Stimulated activated naive B cell treated with anti-CD40 and anti-IgM and Interleukin-4, amounts not matched to agents 10 μg/mL and 1 μg/mL and 100 μg/mL, for 72 hours (primary cell): Measurements from ENCODE around the gene COBL.

Source experiments
- ATAC-seq, 2 donors: fragments of 150-1000 bp; cut with Tn5 transposase; replicated peaks; 2 replicates each; pipeline ENCODE4 v1.10.0; 2021; ENCODE audit warnings: moderate library complexity in 1 of 2
- DNase-seq: peaks from one replicate; pipeline ENCODE4 v3.0.0; 2021
- H3K27ac Mint-ChIP-seq: one replicate; pipeline ENCODE4 v1.8.0; 2022; ENCODE audit warnings: mild to moderate bottlenecking, mixed read lengths
- H3K27me3 Mint-ChIP-seq, 2 donors: one replicate each; pipeline ENCODE4 v1.8.0; 2022; ENCODE audit warnings: mixed read lengths in 2 of 2
- H3K36me3 Mint-ChIP-seq, 2 donors: one replicate each; pipeline ENCODE4 v1.8.0; 2022; ENCODE audit warnings: mixed read lengths in 2 of 2, mild to moderate bottlenecking in 1 of 2
- H3K4me1 Mint-ChIP-seq, 2 donors: one replicate each; pipeline ENCODE4 v1.8.0; 2022; ENCODE audit warnings: mixed read lengths in 2 of 2, mild to moderate bottlenecking in 1 of 2
- H3K4me3 Mint-ChIP-seq, 2 donors: one replicate each; pipeline ENCODE4 v1.8.0; 2022; ENCODE audit warnings: mild to moderate bottlenecking in 2 of 2, mixed read lengths in 2 of 2, moderate library complexity in 1 of 2
- H3K9me3 Mint-ChIP-seq, 2 donors: one replicate each; pipeline ENCODE4 v1.8.0; 2022; ENCODE audit warnings: mixed read lengths in 2 of 2, mild to moderate bottlenecking in 1 of 2

The COBL gene

GRCh38 chr7:51138123-51139085 lies 178.2 kb downstream of the COBL start:
- Mint-ChIP-seq H3K36me3 (no peaks in the 10 kb centered on the region), H3K4me1 (peaks cover 8 to 9% of the 10 kb centered on the region in 2 donors), H3K27me3 (peaks cover 0 to 5% of the 10 kb centered on the region in 2 donors), H3K9me3 (peaks cover 0 to 5% of the 10 kb centered on the region in 2 donors), H3K4me3 (no peak overlapping the region), H3K27ac (no peak overlapping the region)
- ATAC-seq (no peak), DNase-seq (no peak)

DNA sequence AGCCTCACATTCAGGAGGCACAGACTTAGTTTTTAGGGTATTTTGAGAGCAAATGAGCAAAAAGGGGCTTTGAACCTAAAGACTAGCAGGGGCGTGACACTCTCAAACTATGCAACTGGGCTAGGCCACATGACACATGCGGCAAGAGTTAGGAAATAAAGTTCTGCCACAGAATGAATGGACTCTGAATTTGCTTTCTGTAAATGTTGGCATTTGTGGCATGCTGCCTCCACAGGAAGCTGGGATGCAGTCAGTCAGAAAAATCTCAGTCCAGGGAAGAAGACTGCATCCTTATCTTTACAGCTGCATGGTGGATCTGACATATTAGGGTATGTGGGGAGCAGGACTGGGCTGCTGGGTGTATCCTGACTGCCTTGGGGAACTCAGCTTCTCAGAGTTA lies 181.0 kb downstream of the COBL start:
- DNase-seq (no peak), ATAC-seq (no peak)
- H3K4me1 Mint-ChIP-seq: peaks cover 5 to 6% of the 10 kb centered on the region in 2 donors
- H3K4me3 Mint-ChIP-seq: no peak overlapping the region
- no peak overlapping the region for H3K27ac Mint-ChIP-seq
- peaks cover 2 to 5% of the 10 kb centered on the region in 2 donors for H3K9me3 Mint-ChIP-seq
- no peaks in the 10 kb centered on the region for H3K36me3 Mint-ChIP-seq
- H3K27me3 Mint-ChIP-seq: no peaks in the 10 kb centered on the region

DNA sequence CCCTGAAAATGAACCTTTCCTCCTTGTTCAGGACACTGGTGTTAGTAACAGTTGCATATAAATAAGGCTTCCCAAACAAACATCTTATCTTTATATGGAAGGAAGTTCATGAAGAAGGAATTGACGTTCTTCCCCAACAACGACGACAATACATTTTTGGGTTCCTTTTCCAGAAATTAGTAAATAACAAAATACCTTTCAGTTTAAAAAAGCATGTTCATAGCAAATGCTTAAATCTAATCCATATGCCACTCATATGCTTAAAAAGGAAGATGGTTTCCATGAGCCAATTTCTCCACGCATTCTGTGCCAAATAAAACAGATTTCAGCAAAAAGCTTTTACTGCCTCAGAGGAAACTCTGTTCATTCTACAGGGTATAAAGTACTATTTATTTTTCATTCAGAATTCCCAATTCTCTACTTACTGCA lies 182.6 kb downstream of the COBL start:
- H3K27me3 Mint-ChIP-seq: no peaks in the 10 kb centered on the region
- H3K4me3 Mint-ChIP-seq: no peak overlapping the region
- peaks cover 2 to 5% of the 10 kb centered on the region in 2 donors for H3K9me3 Mint-ChIP-seq
- DNase-seq (no peak), ATAC-seq (no peak)
- H3K4me1 Mint-ChIP-seq: no peaks in the 10 kb centered on the region
- no peak overlapping the region for H3K27ac Mint-ChIP-seq
- H3K36me3 Mint-ChIP-seq: no peaks in the 10 kb centered on the region

GRCh38 chr7:51132661-51133060 lies 183.9 kb downstream of the COBL start:
- Mint-ChIP-seq H3K4me1 (no peaks in the 10 kb centered on the region), H3K9me3 (peaks cover 2 to 5% of the 10 kb centered on the region in 2 donors), H3K36me3 (no peaks in the 10 kb centered on the region), H3K27me3 (no peaks in the 10 kb centered on the region), H3K27ac (no peak overlapping the region), H3K4me3 (no peak overlapping the region)
- DNase-seq (no peak), ATAC-seq (no peak)

GRCh38 chr7:51129527-51130472 lies 186.8 kb downstream of the COBL start:
- no peak overlapping the region for H3K27ac Mint-ChIP-seq
- ATAC-seq (no peak), DNase-seq (no peak)
- H3K4me1 Mint-ChIP-seq: no peaks in the 10 kb centered on the region
- no peaks in the 10 kb centered on the region for H3K27me3 Mint-ChIP-seq
- H3K9me3 Mint-ChIP-seq: peaks cover 0 to 2% of the 10 kb centered on the region in 2 donors
- no peaks in the 10 kb centered on the region for H3K36me3 Mint-ChIP-seq
- H3K4me3 Mint-ChIP-seq: no peak overlapping the region

DNA sequence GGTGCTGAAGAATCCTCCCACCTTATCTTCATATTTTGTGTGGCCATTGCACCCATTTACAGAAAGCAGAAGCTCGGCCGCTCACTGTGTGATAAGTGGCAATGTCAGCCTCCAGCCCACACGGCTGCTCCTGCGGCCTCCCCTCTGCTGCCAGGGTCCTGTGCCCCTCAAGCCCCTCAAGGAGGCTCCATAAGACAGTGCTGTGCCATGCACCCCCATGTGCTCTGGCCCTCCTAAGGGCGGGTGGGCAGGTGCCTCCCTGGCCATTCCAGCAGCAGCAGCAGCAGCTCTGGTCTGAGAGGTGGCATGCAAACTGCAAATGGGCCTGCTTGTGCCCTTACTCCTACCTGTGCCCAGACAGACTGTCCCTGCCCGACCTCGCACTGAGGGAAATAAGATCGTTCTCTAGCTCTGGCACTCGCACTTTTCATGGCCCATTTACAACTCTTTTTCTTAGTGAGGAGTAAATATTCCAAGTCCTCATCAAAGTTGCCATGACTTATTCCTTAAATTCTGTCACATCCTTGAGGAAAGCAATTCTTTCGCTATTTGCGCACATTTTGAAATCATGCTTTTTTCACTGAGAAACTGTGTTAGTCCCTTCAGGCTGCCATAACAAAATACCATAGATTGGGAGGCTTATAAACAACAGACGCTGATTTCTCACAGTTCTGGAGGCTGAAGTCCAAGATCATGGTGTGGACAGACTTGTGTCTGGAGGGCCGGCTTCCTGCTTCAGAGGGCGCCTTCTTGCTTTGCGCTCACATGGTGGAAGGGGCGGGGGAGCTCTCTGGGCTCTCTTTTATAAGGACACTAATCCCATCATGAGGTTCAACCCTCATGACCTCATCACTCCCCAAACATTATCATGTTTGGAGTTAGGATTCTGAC lies 187.8 kb downstream of the COBL start:
- H3K27me3 Mint-ChIP-seq: no peaks in the 10 kb centered on the region
- no peak overlapping the region for H3K27ac Mint-ChIP-seq
- no peaks in the 10 kb centered on the region for H3K36me3 Mint-ChIP-seq
- H3K4me3 Mint-ChIP-seq: no peak overlapping the region
- peaks cover 0 to 2% of the 10 kb centered on the region in 2 donors for H3K9me3 Mint-ChIP-seq
- H3K4me1 Mint-ChIP-seq: no peaks in the 10 kb centered on the region
- no peak for DNase-seq
- ATAC-seq: no peak

- Mint-ChIP-seq H3K27ac (no peak overlapping the region), H3K36me3 (no peaks in the 10 kb centered on the region), H3K9me3 (no peaks in the 10 kb centered on the region), H3K4me3 (no peak overlapping the region), H3K4me1 (peaks cover 0 to under 1% of the 10 kb centered on the region in 2 donors), H3K27me3 (no peaks in the 10 kb centered on the region)
- DNase-seq: no peak
- ATAC-seq: no peak
Measured at GRCh38 chr7:51127618-51127904, 189.0 kb downstream of the COBL start.

GRCh38 chr7:51126813-51127617 lies 189.6 kb downstream of the COBL start:
- Mint-ChIP-seq H3K4me1 (peaks cover 2 to 6% of the 10 kb centered on the region in 2 donors), H3K27ac (no peak overlapping the region), H3K36me3 (no peaks in the 10 kb centered on the region), H3K4me3 (no peak overlapping the region), H3K27me3 (no peaks in the 10 kb centered on the region), H3K9me3 (no peaks in the 10 kb centered on the region)
- DNase-seq (no peak), ATAC-seq (no peak)

DNA sequence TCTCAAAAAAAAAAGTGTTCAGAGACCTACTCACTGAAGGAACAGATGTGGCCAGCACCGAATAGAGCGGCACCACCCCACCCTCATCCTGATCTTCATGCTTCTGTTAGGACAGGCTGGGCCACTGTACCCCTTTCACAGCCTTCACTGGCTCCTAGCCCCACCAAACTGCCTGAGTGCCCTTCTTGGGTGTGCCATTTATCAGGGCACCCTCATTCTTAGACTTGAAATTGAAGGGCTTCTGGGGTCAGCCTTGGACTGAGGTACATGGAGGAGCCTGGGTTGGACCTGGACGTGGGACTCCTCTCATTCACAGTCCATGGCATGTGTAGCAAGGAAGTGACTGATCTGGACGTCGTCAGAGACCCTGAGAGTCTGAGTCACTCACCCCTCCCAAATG lies 190.3 kb downstream of the COBL start:
- Mint-ChIP-seq H3K9me3 (no peaks in the 10 kb centered on the region), H3K27ac (no peak overlapping the region), H3K4me1 (peaks cover 2 to 13% of the 10 kb centered on the region in 2 donors), H3K27me3 (no peaks in the 10 kb centered on the region), H3K36me3 (no peaks in the 10 kb centered on the region), H3K4me3 (no peak overlapping the region)
- ATAC-seq (no peak), DNase-seq (no peak)

GRCh38 chr7:51124321-51124720 lies 192.3 kb downstream of the COBL start:
- Mint-ChIP-seq H3K4me3 (no peak overlapping the region), H3K9me3 (no peaks in the 10 kb centered on the region), H3K27me3 (no peaks in the 10 kb centered on the region), H3K4me1 (peaks cover 2 to 17% of the 10 kb centered on the region in 2 donors), H3K27ac (no peak overlapping the region), H3K36me3 (no peaks in the 10 kb centered on the region)
- ATAC-seq (no peak), DNase-seq (no peak)

GRCh38 chr7:51123322-51124019 lies 193.1 kb downstream of the COBL start:
- no peak for DNase-seq
- peak; percentile 64 to 82 for ATAC-seq
- Mint-ChIP-seq H3K9me3 (no peaks in the 10 kb centered on the region), H3K4me3 (no peak overlapping the region), H3K27me3 (no peaks in the 10 kb centered on the region), H3K36me3 (no peaks in the 10 kb centered on the region), H3K4me1 (peaks cover 2 to 17% of the 10 kb centered on the region in 2 donors), H3K27ac (no peak overlapping the region)

DNA sequence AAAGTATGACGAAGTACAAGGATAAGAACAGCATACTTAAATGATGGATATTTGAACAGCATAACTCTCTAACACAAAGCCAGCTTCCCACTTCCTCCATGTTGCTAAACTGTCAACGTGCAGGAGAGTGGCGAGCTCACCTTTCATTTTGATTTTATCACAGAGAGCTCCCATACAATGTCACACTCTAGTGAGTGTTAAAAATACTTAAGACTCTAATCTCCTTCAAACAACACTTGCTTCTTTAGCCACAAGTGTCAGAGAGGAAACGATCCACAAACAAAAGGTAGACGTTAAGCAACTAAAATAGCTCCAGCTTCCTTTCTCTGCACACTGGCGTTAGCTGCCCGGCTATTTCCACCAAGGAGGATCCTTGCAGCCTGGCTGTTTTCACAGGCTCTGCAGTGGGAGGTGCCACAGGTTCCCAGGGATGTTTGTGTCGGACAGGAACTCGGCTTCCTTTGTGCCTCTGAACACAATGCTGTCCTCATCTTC lies 194.6 kb downstream of the COBL start:
- peak in 1 of 2 donors; percentile 39 for ATAC-seq
- DNase-seq: no peak
- Mint-ChIP-seq H3K4me3 (peak overlapping the region; percentile 70 to 79), H3K9me3 (no peaks in the 10 kb centered on the region), H3K4me1 (peaks cover 2 to 17% of the 10 kb centered on the region in 2 donors), H3K27ac (peak overlapping the region; percentile 3), H3K27me3 (no peaks in the 10 kb centered on the region), H3K36me3 (no peaks in the 10 kb centered on the region)
